Skeletal muscle cell (primary cell): ENCODE data around the gene TMPRSS13.

Source experiments
- DNase-seq: peaks from one replicate; pipeline ENCODE4 v3.0.0-alpha.2; 2010; ENCODE audit warnings: low read depth
- H3K4me3 ChIP-seq: 2 replicates; pipeline ENCODE4 v1.5.1; 2011; ENCODE audit warnings: low read depth, mild to moderate bottlenecking, control low read depth, low read length, moderate library complexity

The TMPRSS13 gene

DNA sequence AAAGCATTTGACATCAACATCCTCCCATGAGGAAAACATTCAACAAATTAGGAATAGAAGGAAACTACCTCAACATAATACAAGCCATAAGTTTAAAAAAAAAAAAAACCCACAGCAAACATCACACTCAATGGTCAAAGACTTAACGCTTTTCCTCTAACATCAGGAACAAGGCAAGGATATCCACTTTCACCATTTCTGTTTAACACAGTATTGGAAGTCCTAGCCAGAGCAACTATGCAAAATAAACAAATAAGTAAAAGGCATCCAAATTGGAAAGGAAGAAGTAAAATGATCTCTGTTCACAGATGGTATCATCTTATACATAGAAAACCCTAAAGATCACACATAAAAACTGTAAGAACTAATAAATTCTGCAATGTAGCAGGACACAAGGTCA, 65.8 kb downstream of the TMPRSS13 start:
- DNase-seq = no peak
- H3K4me3 ChIP-seq = no peak overlapping the region

DNA sequence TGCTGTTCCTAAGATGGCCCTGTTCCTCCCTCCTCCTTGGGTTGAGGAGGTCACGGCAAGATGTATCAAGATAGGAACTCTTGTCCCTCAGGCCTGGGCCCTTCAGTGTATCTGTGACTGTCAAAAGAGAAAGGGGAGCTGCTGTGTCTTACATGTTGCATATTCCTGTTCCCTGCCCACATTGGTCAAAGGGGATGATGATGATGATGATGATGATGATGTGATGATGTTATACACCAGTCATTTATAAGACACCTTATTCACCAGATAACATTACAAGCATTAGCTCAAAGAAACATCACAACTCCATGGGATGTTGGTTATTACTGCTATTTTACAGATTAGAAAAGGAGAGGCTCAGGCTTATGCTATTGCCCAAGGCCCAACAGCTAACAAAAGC, 66.4 kb downstream of the TMPRSS13 start:
- no peak overlapping the region for H3K4me3 ChIP-seq
- no peak for DNase-seq

DNA sequence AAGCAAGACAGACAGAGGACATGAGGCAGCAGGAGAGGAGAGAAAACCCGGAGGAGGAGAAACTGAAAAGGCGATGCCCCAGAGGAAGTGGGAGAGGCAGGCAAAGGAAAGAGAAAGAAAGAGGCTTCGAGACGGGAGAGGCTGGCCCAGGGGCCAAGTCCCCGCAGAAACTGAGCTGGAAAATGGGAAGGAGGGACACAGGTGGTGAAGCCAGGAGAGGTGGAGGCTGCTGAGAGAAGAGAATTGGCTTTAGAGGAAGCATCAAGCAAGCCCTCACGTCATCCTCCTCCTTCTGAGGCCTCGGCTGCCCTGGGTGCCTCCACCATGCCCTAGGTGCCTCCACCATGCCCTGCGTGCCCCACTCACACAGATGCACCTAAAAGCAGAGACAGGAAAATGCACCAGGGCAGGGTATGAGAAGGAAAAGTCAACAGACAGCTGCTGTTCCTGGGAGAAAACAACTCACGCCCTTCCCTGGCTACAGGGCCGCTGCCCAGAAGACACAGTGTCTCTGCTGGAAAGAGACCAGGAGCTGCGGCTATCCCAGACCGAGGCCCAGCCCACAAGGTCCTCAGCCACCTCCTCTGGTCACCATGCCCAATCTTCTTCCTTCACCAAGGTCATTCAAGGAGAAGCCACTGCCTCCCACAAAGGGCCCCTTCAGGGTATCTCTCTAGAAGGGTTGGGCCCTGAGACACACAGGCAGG, 67.0 kb downstream of the TMPRSS13 start:
- H3K4me3 ChIP-seq = no peak overlapping the region
- no peak for DNase-seq

DNA sequence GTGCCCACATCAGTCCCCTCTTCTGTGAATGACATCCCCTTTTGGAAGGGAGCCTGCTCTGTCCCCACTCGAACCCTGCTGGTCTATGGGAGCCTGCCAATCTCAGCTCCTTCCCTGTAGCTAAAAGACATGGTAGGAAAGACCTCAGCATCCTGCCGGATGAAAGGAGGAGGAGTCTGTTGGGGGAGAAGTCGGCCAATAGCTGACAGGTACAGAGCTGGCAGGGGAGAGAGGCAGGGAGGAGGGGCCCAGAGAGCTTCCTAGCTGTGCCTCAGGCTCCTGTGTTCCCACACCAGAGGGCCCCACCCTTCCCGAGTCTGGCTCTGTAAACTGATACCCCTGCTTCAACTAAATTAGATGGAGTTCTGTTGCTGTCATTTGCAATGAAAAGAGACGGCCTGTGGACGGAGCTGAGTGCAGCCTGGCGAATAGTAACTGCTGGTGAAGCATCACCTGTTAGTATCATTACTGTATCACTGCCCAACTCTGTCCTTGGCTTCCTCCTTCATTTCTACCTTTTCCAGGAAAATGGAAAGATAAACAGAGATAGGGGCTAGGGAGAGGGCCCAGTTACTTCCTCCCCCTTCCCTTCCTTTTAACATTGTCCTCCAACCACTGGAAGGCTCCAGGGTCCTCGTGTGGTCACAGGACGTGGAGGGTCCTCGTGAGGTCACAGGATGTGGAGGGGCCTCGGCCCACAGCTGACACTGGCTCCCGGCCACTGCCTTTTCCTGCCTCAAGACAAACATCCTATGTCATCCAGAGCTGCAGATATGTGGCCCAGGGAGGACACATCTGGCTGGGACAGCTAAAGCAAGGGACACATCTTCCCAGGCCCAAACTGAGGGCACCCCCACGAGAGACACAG, 67.8 kb downstream of the TMPRSS13 start:
- H3K4me3 ChIP-seq = no peak overlapping the region
- DNase-seq = no peak

DNA sequence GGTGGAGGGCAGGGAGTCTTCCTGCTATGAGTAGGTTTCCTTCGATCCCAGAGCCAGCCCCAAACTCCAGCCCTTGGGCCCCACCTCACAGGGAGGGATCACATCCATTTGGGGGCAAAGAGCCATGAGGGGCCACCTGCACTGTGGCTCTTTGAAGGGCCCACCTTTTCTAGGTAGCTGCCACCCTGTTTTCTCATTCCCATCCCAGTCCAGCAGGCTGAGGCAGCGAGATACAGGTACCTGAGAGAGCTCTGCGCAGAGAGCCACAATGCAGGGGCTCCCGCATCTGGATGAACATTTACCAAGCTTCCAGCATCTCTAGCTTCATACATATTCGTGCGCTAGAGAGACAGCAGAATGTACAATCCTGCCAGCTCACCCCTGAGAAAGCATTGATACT, 69.1 kb downstream of the TMPRSS13 start:
- H3K4me3 ChIP-seq = no peak overlapping the region
- DNase-seq = no peak

DNA sequence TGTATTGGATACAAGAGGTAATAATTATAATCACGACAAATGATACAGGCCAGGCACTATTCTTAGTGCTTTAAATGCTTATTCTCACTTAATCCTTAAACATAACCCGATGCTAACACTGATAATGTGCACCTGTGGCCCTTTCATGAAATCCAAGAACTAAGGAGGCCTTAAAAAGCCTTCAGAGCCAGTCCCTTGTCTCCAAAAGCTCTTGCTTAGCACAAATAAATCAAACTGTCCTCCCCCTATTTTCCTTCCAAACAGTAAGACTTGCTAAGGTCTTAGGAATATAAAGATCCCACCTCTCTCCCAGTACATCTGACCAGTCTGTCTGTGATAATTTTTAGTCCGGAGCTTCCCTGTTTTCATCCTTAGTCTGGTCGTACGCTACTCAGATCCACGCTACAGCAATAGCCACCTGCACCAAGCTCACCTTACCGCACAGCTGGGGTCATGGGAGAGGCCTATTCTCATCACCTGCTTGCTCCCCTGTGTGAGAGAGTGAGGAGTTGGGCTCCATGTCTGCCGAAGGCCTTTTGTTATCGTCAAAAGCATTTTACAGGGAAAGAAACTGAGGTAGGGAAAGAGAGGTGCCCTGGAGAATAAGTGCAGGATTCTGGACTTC, 69.6 kb downstream of the TMPRSS13 start:
- no peak for DNase-seq
- no peak overlapping the region for H3K4me3 ChIP-seq

DNA sequence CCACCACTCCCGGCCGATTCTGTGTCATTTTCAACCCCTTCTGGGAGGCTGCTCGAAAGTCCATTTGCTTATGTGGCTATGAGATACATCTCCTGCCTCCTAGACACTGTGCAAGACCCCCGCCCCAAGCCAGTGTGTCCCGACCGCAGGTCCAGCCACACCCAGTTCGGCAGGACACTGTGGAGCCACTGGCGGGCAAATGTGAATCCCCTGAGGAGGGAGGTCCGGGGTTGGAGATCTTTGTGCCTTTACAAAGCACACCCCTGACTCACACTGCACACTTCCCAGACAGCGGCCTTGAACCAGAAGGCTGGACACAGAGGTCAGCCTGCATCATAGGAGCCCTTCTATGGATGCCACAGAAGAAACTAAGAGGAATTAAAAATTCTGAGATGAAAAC, 70.1 kb downstream of the TMPRSS13 start:
- DNase-seq = no peak
- no peak overlapping the region for H3K4me3 ChIP-seq

DNA sequence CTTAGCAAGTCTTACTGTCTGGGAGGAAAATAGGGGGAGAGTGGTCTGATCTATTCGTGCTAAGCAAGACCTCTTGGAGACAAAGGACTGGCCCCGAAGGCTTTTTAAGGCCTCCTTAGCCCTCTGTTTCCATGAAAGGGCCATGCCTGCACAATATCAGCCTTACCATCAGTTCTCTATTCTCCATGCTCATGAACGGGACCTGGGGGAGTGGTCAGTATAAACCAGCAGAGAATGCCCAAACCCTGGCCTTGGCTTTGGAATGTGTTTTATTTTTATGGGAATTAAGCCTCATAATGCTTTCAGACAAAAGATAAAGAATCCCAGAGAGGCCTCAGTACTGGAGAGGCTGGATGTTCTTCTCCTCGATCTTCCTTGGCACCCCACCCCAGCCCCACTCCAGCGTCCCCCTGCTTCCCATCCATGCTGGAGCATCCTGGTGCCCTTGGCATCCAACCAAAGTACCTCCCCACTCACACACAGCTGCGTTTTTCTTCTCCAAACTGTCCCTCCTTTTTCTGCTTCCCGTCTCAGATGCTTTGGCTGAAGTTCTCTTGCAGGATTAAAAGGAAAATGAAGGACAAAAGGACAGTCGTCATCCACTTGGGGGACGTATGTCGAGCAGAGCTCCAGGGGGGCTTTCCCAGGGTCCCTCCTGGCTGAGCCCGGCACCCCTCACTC, 71.3 kb downstream of the TMPRSS13 start:
- DNase-seq = no peak
- no peak overlapping the region for H3K4me3 ChIP-seq

DNA sequence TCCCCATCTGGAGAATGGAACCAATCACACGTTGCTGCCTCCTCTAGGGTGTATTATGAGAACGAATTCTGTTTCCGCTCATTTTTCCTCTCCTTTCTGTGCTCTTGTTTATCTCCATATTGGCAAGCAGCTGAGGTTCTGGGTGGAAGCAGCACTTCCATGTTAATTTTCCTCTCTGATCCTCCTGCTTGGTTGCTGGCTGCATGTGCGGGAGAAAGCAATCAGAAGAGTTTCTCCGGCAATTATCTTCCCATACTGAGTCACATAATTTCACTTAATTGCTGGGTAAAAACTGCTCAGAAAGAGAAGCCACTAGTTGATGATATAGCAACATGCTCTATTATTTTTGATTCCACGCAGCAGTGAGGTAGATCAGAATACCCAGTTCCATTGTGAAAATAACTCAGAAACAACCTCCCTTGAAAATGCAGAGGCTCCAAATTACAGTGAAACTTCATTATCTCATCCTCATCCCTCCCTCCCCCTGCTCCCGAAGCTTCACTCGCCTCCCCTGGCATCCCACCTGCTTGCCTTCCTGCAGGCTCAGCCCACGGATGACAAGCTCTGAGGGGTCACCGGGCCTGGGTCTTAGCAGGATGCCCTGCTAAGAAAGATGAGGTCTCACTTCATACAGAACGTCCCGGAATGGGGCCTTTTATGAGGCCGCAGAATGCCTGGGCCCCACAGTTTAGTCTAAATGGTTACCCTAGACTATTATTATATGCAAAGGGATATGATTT, 73.1 kb downstream of the TMPRSS13 start:
- no peak overlapping the region for H3K4me3 ChIP-seq
- no peak for DNase-seq

DNA sequence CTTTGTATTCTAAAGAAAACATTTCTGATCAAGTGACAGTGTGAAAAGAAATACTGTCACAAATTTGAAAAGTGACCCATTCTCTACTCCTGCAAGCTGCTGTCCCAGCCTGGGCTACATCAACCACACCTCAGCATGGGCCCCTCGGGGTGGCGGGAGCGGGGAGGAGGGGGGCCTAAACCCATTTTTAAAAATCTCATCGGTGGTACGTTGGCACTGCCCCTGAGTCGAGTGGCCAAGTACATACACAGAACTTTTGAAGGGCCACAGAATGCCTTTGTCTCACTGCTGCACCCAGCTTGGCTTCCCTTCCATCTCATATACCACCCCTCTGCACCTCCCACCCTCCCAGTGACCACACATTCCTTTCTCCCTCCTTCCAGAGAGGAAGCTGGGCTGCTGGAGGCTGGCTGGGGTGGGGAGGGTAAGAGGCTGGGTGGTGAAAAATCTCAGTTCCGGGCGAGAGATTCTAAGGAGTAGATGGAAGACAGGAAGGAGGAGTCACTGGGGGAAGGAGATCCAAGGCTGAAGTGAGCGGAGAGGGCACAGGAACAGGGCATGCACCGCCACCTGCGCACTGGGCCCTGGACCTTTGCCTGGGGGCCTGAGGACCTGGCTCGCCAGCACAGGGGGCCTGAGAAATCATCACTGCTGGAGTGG, 73.9 kb downstream of the TMPRSS13 start:
- DNase-seq = no peak
- H3K4me3 ChIP-seq = no peak overlapping the region

DNA sequence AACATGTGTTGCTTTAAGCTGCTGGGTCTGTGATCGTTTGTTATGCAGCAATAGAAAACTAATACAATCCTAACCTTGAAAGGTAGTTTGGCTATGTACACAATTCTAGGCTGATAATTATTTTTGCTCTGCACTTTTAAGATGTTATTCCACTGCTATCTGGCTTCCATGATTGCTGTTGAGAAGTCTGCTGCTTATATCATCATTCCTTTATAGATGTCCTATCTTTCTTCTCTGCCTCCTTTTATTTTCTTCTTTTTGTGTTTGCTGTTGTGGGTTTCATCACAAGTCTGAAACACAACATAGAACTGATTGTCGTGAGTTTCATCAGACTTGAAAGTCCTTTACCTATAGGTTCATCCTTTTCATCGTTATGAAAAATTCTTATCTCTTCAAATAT, 76.9 kb downstream of the TMPRSS13 start:
- H3K4me3 ChIP-seq = no peak overlapping the region

DNA sequence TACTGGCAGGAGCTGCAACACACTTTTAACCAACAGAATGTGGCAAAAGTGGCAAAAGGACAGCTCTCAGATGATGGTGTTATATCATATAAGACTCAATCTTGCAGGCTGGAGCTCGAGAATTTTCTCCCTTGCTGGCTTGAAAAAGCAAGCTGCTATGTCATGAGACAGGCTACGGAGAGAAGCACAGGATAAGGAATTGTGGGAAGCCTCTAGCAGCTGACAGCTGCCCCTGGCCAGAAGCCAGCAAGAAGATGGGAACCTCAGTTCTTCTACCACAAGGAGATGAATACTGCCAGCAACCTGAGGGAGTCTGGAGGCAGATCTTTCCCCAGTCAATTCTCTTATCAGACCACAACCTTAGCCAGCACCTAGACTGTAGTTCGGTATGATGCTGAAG, 77.3 kb downstream of the TMPRSS13 start:
- no peak for DNase-seq
- no peak overlapping the region for H3K4me3 ChIP-seq

More for the DNA sequence above, 76.9 kb downstream of the TMPRSS13 start:
- no peak for DNase-seq

DNA sequence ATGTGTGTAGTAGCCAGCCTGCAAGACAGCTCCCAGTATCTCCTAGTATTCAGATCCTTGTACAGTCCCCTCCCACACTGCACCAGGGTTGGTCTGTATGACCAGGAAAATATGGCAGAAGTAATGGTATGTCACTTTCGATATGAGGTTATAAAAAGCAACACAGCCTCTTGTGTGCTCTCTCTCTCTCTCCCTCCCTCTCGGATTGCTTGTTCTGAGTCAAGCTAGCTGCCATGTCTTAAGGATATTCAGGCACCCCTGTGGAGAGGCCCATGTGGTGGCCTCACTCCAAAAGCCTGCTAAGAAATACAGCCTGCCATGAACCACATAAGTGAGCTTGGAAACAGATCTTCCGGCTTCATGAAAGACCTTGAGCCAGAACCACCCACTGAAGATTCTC, 78.1 kb downstream of the TMPRSS13 start:
- no peak for DNase-seq
- H3K4me3 ChIP-seq = no peak overlapping the region
